Testis (tissue), 3 donors: ENCODE results near the gene PEBP1. TPM values are rescaled to one million over a fixed set of nuclear protein-coding genes. Genes with fewer than 3 reads are reported as not detected.

Experiments used
- DNase-seq: peaks from one replicate; pipeline ENCODE4 v3.0.0-alpha.2; 2019
- H3K27ac ChIP-seq, 2 donors: fragments of 200-600 bp; sonication (generic); one replicate each; pipeline ENCODE4 v1.5.1; 2019
- H3K27me3 ChIP-seq: fragments of 200-600 bp; sonication (generic); one replicate; pipeline ENCODE4 v1.5.1; 2019
- H3K36me3 ChIP-seq: fragments of 200-600 bp; sonication (generic); one replicate; pipeline ENCODE4 v1.5.1; 2017; ENCODE audit warnings: low read depth; ENCODE audit errors: missing control alignments
- H3K4me1 ChIP-seq: fragments of 200-600 bp; sonication (generic); one replicate; pipeline ENCODE4 v1.5.1; 2019
- H3K4me3 ChIP-seq, 2 donors: fragments of 200-600 bp; sonication (generic); one replicate each; pipeline ENCODE4 v1.5.1; 2017 to 2019
- H3K9me3 ChIP-seq: fragments of 200-600 bp; sonication (generic); one replicate; pipeline ENCODE4 v1.5.1; 2017
- CTCF ChIP-seq, 3 experiments: fragments of 450-650 bp in 2 of 3; fragments of 200-600 bp in 1 of 3; sonication (generic) in 1 of 3; IDR thresholded peaks; one replicate each; pipeline ENCODE4 v1.5.1; 2016 to 2019; ENCODE audit warnings: antibody characterized with exemption in 3 of 3, mild to moderate bottlenecking in 2 of 3, moderate library complexity in 1 of 3
- POLR2A ChIP-seq: fragments of 450-650 bp; IDR thresholded peaks from one replicate; pipeline ENCODE4 v1.6.1; 2017; ENCODE audit warnings: antibody characterized with exemption, mild to moderate bottlenecking, moderate library complexity
- WGBS, 2 donors: methylation state at CpG; one replicate each; pipeline ENCODE4 v1.1.5; 2018; 5-methylcytosine and 5-hydroxymethylcytosine counted together
- intact Hi-C: fragments of 100-400 bp; cut with DNase I; formaldehyde crosslinking; loops from one replicate; pipeline ENCODE4 v1.15.1; 2023; ENCODE audit warnings: low total_unique reads
- polyA plus RNA-seq: library from polyadenylated mRNA; stranded (reverse); fragments of 350-450 nt; fragmentation: Illumina TruSeq; extraction: RNeasy Lipid Tissue Mini Kit (QIAGEN cat#74804); gene quantifications from one replicate; pipeline ENCODE4 v1.2.3, GENCODE V29; 2014; ENCODE audit warnings: low read depth, low replicate concordance; ENCODE audit not compliant: insufficient read depth
- total RNA-seq, 2 donors: library from RNA; depleted of rRNA; stranded (reverse); fragments of >200 nt; gene quantifications; one replicate each; pipeline ENCODE4 v1.2.3, GENCODE V29; 2016

Gene PEBP1
- total and polyA plus RNA-seq, 3 donors from 2014 or later: 370 to 500 (median 371) TPM

GRCh38 chr12:118098911-118099671 is 36.8 kb upstream of the PEBP1 start:
- DNase-seq: no peak
- WGBS, 2 donors: 91 to 93% methylated on average over 12 of the region's 12 CpGs
- Histone ChIP-seq H3K36me3 (no peaks in the 10 kb centered on the region), H3K9me3 (no peaks in the 10 kb centered on the region), H3K4me1 (no peaks in the 10 kb centered on the region), H3K27me3 (no peaks in the 10 kb centered on the region), H3K27ac (no peak overlapping the region), H3K4me3 (no peak overlapping the region)
- TF ChIP-seq CTCF (IDR thresholded peaks at IDR 0.05) (no peak), POLR2A (no peak)
- intact Hi-C loops: no loop called here

GRCh38 chr12:118101051-118101450 is 34.9 kb upstream of the PEBP1 start:
- Histone ChIP-seq H3K27ac (no peak overlapping the region), H3K4me1 (no peaks in the 10 kb centered on the region), H3K4me3 (no peak overlapping the region), H3K9me3 (no peaks in the 10 kb centered on the region), H3K27me3 (no peaks in the 10 kb centered on the region), H3K36me3 (no peaks in the 10 kb centered on the region)
- 89 to 94% methylated on average over 3 of the region's 3 CpGs for WGBS, 2 donors
- DNase-seq: no peak
- TF ChIP-seq CTCF (IDR thresholded peaks at IDR 0.05) (no peak), POLR2A (no peak)
- intact Hi-C loops: no loop called here

- no peaks in the 10 kb centered on the region for H3K4me1 ChIP-seq
- H3K27me3 ChIP-seq: no peaks in the 10 kb centered on the region
- H3K9me3 ChIP-seq: no peaks in the 10 kb centered on the region
- H3K36me3 ChIP-seq: no peaks in the 10 kb centered on the region
- H3K4me3 ChIP-seq: no peak overlapping the region
- WGBS, 2 donors: 89 to 91% methylated on average over 6 of the region's 6 CpGs
- TF ChIP-seq POLR2A (no peak), CTCF (IDR thresholded peaks at IDR 0.05) (no peak)
- intact Hi-C loops: no loop called here
- no peak overlapping the region for H3K27ac ChIP-seq
- no peak for DNase-seq
Measured at GRCh38 chr12:118102070-118102469, 33.9 kb upstream of the PEBP1 start.

- intact Hi-C loops: no loop called here
- DNase-seq: no peak
Measured at GRCh38 chr12:118102609-118103008, 33.3 kb upstream of the PEBP1 start.

More at GRCh38 chr12:118102609-118103008, 33.3 kb upstream of the PEBP1 start:
- Histone ChIP-seq H3K4me1 (no peaks in the 10 kb centered on the region), H3K27me3 (no peaks in the 10 kb centered on the region), H3K9me3 (no peaks in the 10 kb centered on the region), H3K27ac (no peak overlapping the region), H3K4me3 (peak overlapping the region in 1 of 2 donors; percentile 82), H3K36me3 (no peaks in the 10 kb centered on the region)
- TF ChIP-seq CTCF (IDR thresholded peaks at IDR 0.05): no peak
- TF ChIP-seq POLR2A: no peak
- 42 to 44% methylated on average over 5 of the region's 5 CpGs for WGBS, 2 donors
